Spleen (tissue), 7 donors: ENCODE measurements around the gene CEND1.
A peak's percentile ranks its signal among the peaks of the same experiment; 100 is the strongest.

Source experiments
- POLR2AphosphoS5 ChIP-seq, 3 donors: sonication (generic); formaldehyde crosslinking; IDR thresholded peaks; one replicate each; pipeline ENCODE4 v1.5.1; 2017; ENCODE audit warnings: antibody characterized with exemption in 3 of 3
- TF ChIP-seq, protein P1 (sequence below), 11 experiments: fragments of 200-600 bp in 7 of 11; fragments of 450-650 bp in 4 of 11; sonication (generic) in 4 of 11; IDR thresholded peaks in 8 of 11; conservative IDR thresholded peaks in 3 of 11; 1 replicate in 7 of 11; 2 replicates in 4 of 11; pipeline versions ENCODE4 v1.4.0 to v1.8.0; 2016 to 2021; ENCODE audit warnings: antibody characterized with exemption in 11 of 11, inconsistent platforms in 4 of 11, mild to moderate bottlenecking in 1 of 11
- donor health status: DM: no; HTN: no; CAD: no; lungs with moderate emphysema.
- donor health status: DM: no; HTN: no; CAD: no.
- donor health status: DM: no; HTN: no; CAD: no.

DNA sequence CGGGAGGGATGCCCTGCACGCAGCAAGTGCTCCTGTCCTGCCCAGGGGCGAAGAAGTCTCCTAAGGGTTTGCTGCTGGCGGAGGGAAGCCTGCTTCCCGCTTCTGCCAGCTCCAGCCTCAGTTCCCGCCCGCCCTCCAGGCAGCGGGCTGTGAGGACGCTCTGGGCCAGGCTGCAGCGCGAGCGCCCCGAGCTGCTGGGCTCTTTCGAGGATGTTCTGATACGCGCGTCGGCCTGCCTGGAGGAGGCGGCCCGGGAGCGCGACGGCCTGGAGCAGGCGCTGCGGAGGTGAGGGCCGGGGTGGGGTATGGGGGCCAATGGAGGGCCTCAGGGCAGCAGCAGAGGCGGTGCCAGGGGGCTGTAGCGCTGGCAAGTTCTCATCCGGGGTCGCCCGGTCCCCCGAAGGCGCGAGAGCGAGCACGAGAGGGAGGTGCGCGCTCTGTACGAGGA lies 40.0 kb upstream of the CEND1 start:
- TF ChIP-seq, protein P1, sequence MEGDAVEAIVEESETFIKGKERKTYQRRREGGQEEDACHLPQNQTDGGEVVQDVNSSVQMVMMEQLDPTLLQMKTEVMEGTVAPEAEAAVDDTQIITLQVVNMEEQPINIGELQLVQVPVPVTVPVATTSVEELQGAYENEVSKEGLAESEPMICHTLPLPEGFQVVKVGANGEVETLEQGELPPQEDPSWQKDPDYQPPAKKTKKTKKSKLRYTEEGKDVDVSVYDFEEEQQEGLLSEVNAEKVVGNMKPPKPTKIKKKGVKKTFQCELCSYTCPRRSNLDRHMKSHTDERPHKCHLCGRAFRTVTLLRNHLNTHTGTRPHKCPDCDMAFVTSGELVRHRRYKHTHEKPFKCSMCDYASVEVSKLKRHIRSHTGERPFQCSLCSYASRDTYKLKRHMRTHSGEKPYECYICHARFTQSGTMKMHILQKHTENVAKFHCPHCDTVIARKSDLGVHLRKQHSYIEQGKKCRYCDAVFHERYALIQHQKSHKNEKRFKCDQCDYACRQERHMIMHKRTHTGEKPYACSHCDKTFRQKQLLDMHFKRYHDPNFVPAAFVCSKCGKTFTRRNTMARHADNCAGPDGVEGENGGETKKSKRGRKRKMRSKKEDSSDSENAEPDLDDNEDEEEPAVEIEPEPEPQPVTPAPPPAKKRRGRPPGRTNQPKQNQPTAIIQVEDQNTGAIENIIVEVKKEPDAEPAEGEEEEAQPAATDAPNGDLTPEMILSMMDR (IDR thresholded peaks at IDR 0.05 in 8 of 11, conservative IDR thresholded peaks at IDR 0.05 in 3 of 11) = no peak
- TF ChIP-seq POLR2AphosphoS5 (IDR thresholded peaks at IDR 0.05) = peak in 2 of 3 donors; percentile 64 to 83
